B cell (primary cell): Measurements from ENCODE around the gene ABLIM1. TPM values are rescaled to one million over a fixed set of nuclear protein-coding genes. Genes with fewer than 3 reads are reported as not detected.
A peak's percentile ranks its signal among the peaks of the same experiment; 100 is the strongest.

Experiments used
- ATAC-seq: fragments of 200-7000 bp; cut with Tn5 transposase; one replicate; pipeline ENCODE4 v1.10.0; 2021; ENCODE audit warnings: low read depth, mild to moderate bottlenecking, moderate number of reproducible peaks, moderate library complexity
- CTCF ChIA-PET: fragments of 350-600 bp; sonication (Branson Sonifier 250); formaldehyde crosslinking; loops from one replicate; lab custom pipeline; 2021; ENCODE audit warnings: antibody characterized with exemption, inconsistent platforms; lab: Charles Lee
- POLR2A ChIA-PET: fragments of 350-600 bp; sonication (Branson Sonifier 250); formaldehyde crosslinking; loops from one replicate; lab custom pipeline; 2021; ENCODE audit warnings: antibody characterized with exemption; lab: Charles Lee
- DNase-seq: peaks from one replicate; pipeline ENCODE4 v3.0.0; 2013
- H2AFZ ChIP-seq: 2 replicates; pipeline ENCODE4 v1.6.1; 2012; ENCODE audit warnings: mild to moderate bottlenecking, low read depth, low read length; ENCODE audit not compliant: insufficient read depth, poor library complexity, severe bottlenecking
- H3K27ac ChIP-seq, 2 donors: 1 replicate in 1 of 2; 2 replicates in 1 of 2; pipeline ENCODE4 v1.5.1; 2012 to 2013; ENCODE audit warnings: low read length in 2 of 2, mild to moderate bottlenecking in 2 of 2, moderate library complexity in 1 of 2
- H3K27me3 ChIP-seq, 4 experiments: fragments of 200-600 bp in 1 of 4; sonication (generic) in 1 of 4; replicated peaks in 1 of 4; 1 replicate in 2 of 4; 2 replicates in 2 of 4; pipeline versions ENCODE4 v1.6.1 to v1.7.0; 2013 to 2016; ENCODE audit warnings: low read length in 3 of 4, mild to moderate bottlenecking in 2 of 4, mixed read lengths in 1 of 4, moderate library complexity in 1 of 4; ENCODE audit not compliant: insufficient read depth in 4 of 4, control insufficient read depth in 3 of 4; ENCODE audit errors: control extremely low read depth in 1 of 4
- H3K36me3 ChIP-seq, 2 experiments: replicated peaks in 1 of 2; 1 replicate in 1 of 2; 2 replicates in 1 of 2; pipeline versions ENCODE4 v1.6.1 to v1.7.1; 2013; ENCODE audit warnings: low read length in 1 of 2; ENCODE audit not compliant: insufficient read depth in 2 of 2, control insufficient read depth in 1 of 2; ENCODE audit errors: control extremely low read depth in 1 of 2, extremely low read depth in 1 of 2
- H3K4me1 ChIP-seq, 2 donors: fragments of 200-600 bp in 1 of 2; sonication (generic) in 1 of 2; 1 replicate in 1 of 2; 2 replicates in 1 of 2; pipeline versions ENCODE4 v1.5.1 to v1.6.1; 2013 to 2017; ENCODE audit warnings: low read length in 2 of 2; ENCODE audit not compliant: control insufficient read depth in 2 of 2, insufficient read depth in 2 of 2
- H3K4me2 ChIP-seq: replicated peaks from 2 replicates; pipeline ENCODE3; 2012; ENCODE audit warnings: mild to moderate bottlenecking, low read depth, low read length; ENCODE audit not compliant: poor library complexity, severe bottlenecking
- H3K4me3 ChIP-seq, 5 experiments: fragments of 200-600 bp in 1 of 5; sonication (generic) in 1 of 5; 1 replicate in 3 of 5; 2 replicates in 2 of 5; pipeline versions ENCODE4 v1.5.1 to v1.7.0; 2011 to 2016; ENCODE audit warnings: low read length in 4 of 5, mild to moderate bottlenecking in 4 of 5, low read depth in 2 of 5, control low read depth in 1 of 5, moderate library complexity in 1 of 5; ENCODE audit not compliant: insufficient read depth in 1 of 5; ENCODE audit errors: control extremely low read depth in 1 of 5, extremely low read depth in 1 of 5
- H3K79me2 ChIP-seq: fragments of 200-600 bp; sonication (generic); one replicate; pipeline ENCODE4 v1.6.0; 2016; ENCODE audit warnings: low read length; ENCODE audit not compliant: control insufficient read depth, insufficient read depth
- H3K9ac ChIP-seq: fragments of 200-600 bp; sonication (generic); 2 replicates; pipeline ENCODE4 v1.6.1; 2017; ENCODE audit warnings: mild to moderate bottlenecking, low read length, moderate library complexity
- H3K9me3 ChIP-seq, 3 donors: one replicate each; pipeline versions ENCODE4 v1.6.1 to v1.7.1; 2013; ENCODE audit warnings: low read length in 2 of 3; ENCODE audit not compliant: control insufficient read depth in 2 of 3, insufficient read depth in 1 of 3; ENCODE audit errors: control extremely low read depth in 1 of 3
- H4K20me1 ChIP-seq: 2 replicates; pipeline ENCODE4 v1.6.0; 2012; ENCODE audit warnings: mild to moderate bottlenecking, low read length; ENCODE audit not compliant: insufficient read depth, control insufficient read depth, poor library complexity, severe bottlenecking
- H3K27ac Mint-ChIP-seq: one replicate; pipeline ENCODE4 v1.8.0; 2021; ENCODE audit warnings: mixed read lengths
- H3K27me3 Mint-ChIP-seq: one replicate; pipeline ENCODE4 v1.8.0; 2021; ENCODE audit warnings: mixed read lengths
- H3K4me1 Mint-ChIP-seq: one replicate; pipeline ENCODE4 v1.8.0; 2021; ENCODE audit warnings: mixed read lengths
- H3K4me3 Mint-ChIP-seq: one replicate; pipeline ENCODE4 v1.8.0; 2021; ENCODE audit warnings: mixed read lengths
- H3K9me3 Mint-ChIP-seq: one replicate; pipeline ENCODE4 v1.8.0; 2022; ENCODE audit warnings: mixed read lengths; ENCODE audit not compliant: insufficient read depth
- EZH2 ChIP-seq: IDR thresholded peaks from 2 replicates; pipeline ENCODE4 v1.6.1; 2012; ENCODE audit warnings: borderline replicate concordance, low read depth, mild to moderate bottlenecking, moderate library complexity, low read length; ENCODE audit not compliant: insufficient read depth, poor library complexity, severe bottlenecking
- WGBS: methylation state at CpG from one replicate; pipeline ENCODE4 v1.1.5; 2013; ENCODE audit warnings: missing lambda C conversion rate; ENCODE audit not compliant: insufficient coverage; 5-methylcytosine and 5-hydroxymethylcytosine counted together
- intact Hi-C: fragments of 100-400 bp; cut with micrococcal nuclease; formaldehyde crosslinking; loops from one replicate; pipeline ENCODE4 v1.10.0; 2022
- polyA plus RNA-seq: library from polyadenylated mRNA; depleted of rRNA; stranded (reverse); fragments of >200 nt; gene quantifications from 2 replicates; pipeline ENCODE4 v1.2.3, GENCODE V29; 2012
- total RNA-seq, 2 donors: library from RNA; stranded (reverse); fragments of 120-200 nt in 1 of 2; gene quantifications; 1 replicate in 1 of 2; 2 replicates in 1 of 2; pipeline versions ENCODE4 v1.2.3 to v1.2.4, GENCODE V29; 2013 to 2022
- TF ChIP-seq, protein P1 (sequence below): fragments of 200-600 bp; IDR thresholded peaks from one replicate; pipeline ENCODE4 v1.8.0; 2022; ENCODE audit warnings: antibody characterized with exemption, mild to moderate bottlenecking

Gene ABLIM1
- total and polyA plus RNA-seq, 2 donors (not counting 1 experiment from before 2014, with no cell fraction given): 55.6 to 148 TPM

DNA sequence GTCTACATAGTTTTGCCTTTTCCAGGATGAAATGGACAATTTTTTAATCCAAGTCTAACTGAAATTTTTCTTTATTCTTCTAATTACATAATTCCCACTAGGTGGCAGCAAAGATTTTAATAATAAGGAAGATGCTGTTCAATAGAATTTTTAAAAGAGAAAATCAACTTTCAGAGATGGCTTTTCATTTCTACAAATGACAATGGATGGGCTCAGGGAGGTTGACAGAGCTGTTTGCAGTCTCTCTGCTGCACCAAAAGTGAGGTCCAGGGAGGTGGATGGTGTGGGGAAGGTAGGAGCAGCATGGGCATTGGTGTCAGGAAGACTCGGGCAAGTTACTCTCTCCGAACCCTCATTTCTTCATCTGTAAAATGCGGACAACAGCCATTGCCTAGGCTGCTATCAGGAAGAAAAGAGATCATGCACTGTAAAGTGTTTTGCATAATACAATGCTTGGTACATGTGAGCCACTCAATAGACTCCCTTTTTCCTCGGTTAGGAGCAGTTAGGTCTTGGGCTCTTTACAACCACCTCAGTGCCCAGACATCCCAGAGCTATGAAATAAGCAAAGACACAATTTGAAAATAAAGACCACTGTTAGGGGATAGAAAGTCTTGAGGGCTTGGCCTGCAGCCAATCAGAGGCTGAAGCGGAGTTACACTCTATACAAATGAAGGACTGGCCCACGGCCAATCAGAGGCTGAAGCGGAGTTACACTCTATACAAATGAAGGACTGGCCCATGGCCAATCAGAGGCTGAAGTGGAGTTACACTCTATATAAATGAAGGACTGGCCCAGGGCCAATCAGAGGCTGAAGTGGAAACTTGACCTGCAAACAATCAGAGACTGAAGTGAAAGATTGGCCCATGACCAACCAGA lies 107.1 kb downstream of the ABLIM1 start:
- Histone ChIP-seq H3K27me3 (no peaks in the 10 kb centered on the region), H4K20me1 (no peaks in the 10 kb centered on the region), H3K4me2 (no peak overlapping the region), H3K4me3 (no peak overlapping the region), H3K36me3 (no peaks in the 10 kb centered on the region), H3K27ac (no peak overlapping the region), H3K79me2 (peaks cover 2% of the 10 kb centered on the region), H3K9ac (no peak overlapping the region), H3K9me3 (no peaks in the 10 kb centered on the region), H3K4me1 (peaks cover under 1 to 25% of the 10 kb centered on the region in 2 donors), H2AFZ (no peak overlapping the region)
- TF ChIP-seq EZH2: no peak
- TF ChIP-seq, protein P1, sequence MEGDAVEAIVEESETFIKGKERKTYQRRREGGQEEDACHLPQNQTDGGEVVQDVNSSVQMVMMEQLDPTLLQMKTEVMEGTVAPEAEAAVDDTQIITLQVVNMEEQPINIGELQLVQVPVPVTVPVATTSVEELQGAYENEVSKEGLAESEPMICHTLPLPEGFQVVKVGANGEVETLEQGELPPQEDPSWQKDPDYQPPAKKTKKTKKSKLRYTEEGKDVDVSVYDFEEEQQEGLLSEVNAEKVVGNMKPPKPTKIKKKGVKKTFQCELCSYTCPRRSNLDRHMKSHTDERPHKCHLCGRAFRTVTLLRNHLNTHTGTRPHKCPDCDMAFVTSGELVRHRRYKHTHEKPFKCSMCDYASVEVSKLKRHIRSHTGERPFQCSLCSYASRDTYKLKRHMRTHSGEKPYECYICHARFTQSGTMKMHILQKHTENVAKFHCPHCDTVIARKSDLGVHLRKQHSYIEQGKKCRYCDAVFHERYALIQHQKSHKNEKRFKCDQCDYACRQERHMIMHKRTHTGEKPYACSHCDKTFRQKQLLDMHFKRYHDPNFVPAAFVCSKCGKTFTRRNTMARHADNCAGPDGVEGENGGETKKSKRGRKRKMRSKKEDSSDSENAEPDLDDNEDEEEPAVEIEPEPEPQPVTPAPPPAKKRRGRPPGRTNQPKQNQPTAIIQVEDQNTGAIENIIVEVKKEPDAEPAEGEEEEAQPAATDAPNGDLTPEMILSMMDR: peak; percentile 74
- intact Hi-C loops: loop anchor here (2.0 kb wide), 2 partner anchors 144 to 152 kb away; no protein-coding TSS in a partner anchor
- H3K27me3 Mint-ChIP-seq: no peaks in the 10 kb centered on the region
- ATAC-seq (no peak), DNase-seq (peak; percentile 50)
- ChIA-PET CTCF (interaction anchor here (0.7 to 15.1 kb wide), 11 partner anchors 10 to 247 kb away, joined by 3 to 212 read pairs (median 8); no protein-coding TSS in a partner anchor), POLR2A (no interaction called here)
- H3K9me3 Mint-ChIP-seq: no peaks in the 10 kb centered on the region
- H3K4me3 Mint-ChIP-seq: no peak overlapping the region
- H3K27ac Mint-ChIP-seq: no peak overlapping the region
- peaks cover 20% of the 10 kb centered on the region for H3K4me1 Mint-ChIP-seq
- 98% methylated on average over 6 of the region's 7 CpGs for WGBS

DNA sequence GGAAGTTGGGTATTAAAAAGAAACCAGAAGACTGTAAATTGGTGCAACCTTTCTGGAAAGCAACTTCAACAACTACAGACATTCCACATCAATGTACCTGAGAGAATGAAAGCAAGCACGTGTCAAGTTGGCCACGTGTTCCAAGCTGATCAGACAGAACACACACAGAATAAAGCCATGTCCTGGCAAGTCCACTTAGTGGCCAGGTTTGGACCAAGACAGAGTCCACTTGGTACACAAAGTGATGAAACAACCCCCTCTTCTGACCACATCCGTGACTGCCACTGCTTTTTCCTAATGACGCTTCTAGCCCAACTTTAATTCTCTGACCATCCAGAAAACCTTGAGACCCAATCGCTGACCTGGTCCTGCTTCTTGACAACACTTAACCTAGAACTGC lies 109.4 kb downstream of the ABLIM1 start:
- intact Hi-C loops: loop anchor here (1.0 kb wide), 1 partner anchor 77 kb away; no protein-coding TSS in a partner anchor
- TF ChIP-seq, protein P1: no peak
- no peak for TF ChIP-seq EZH2
- H3K79me2 ChIP-seq: peaks cover 7% of the 10 kb centered on the region
- no peak overlapping the region for H3K4me3 Mint-ChIP-seq
- POLR2A ChIA-PET: interaction anchor here (0.7 kb wide), 1 partner anchor 77 kb away, joined by 5 read pairs; no protein-coding TSS in a partner anchor
- no peaks in the 10 kb centered on the region for H3K9me3 ChIP-seq
- H3K27ac Mint-ChIP-seq: no peak overlapping the region
- 88% methylated on average over 5 of the region's 5 CpGs for WGBS
- no peak overlapping the region for H3K4me3 ChIP-seq
- DNase-seq: no peak
- no peaks in the 10 kb centered on the region for H3K27me3 Mint-ChIP-seq
- no peaks in the 10 kb centered on the region for H3K27me3 ChIP-seq
- H3K27ac ChIP-seq: no peak overlapping the region
- peaks cover 23 to 49% of the 10 kb centered on the region in 2 donors for H3K4me1 ChIP-seq
- no peak overlapping the region for H2AFZ ChIP-seq
- ATAC-seq: no peak
- CTCF ChIA-PET: interaction anchor here (1.4 to 15.1 kb wide), 9 partner anchors 9 to 237 kb away, joined by 3 to 212 read pairs (median 12); no protein-coding TSS in a partner anchor
- H3K9me3 Mint-ChIP-seq: no peaks in the 10 kb centered on the region
- H3K4me1 Mint-ChIP-seq: peaks cover 42% of the 10 kb centered on the region
- no peak overlapping the region for H3K4me2 ChIP-seq
- no peaks in the 10 kb centered on the region for H3K36me3 ChIP-seq
- no peak overlapping the region for H3K9ac ChIP-seq
- no peaks in the 10 kb centered on the region for H4K20me1 ChIP-seq
